GM21825 (cell line): ENCODE measurements around the gene FDXR.
"Not testable (repeated sequence)": the region's sequence is repeated elsewhere in the genome, so short reads cannot be mapped to it uniquely, and the experiment has no call there.

Source experiments
- ATAC-seq: cut with Tn5 transposase; IDR thresholded peaks from one replicate; pipeline ENCODE4 v1.9.1; 2021; ENCODE audit warnings: mild to moderate bottlenecking, moderate library complexity; ENCODE audit not compliant: unreplicated experiment

The FDXR gene

GRCh38 chr17:74872313-74873036 is at the start of gene FDXR:
FDXR (minus strand) TSS chr17:74872994; CDS start chr17:74872944, 50 bp downstream.
- peak; percentile 14 for ATAC-seq

GRCh38 chr17:74922172-74922571 is 49.4 kb upstream of the FDXR start:
- ATAC-seq = no peak

- no peak for ATAC-seq
Measured at GRCh38 chr17:74921769-74922168, 49.0 kb upstream of the FDXR start.

GRCh38 chr17:74921026-74921681 is 48.4 kb upstream of the FDXR start:
- ATAC-seq = no peak

GRCh38 chr17:74920642-74921025 is 47.8 kb upstream of the FDXR start:
- ATAC-seq = no peak

GRCh38 chr17:74920306-74920620 is 47.5 kb upstream of the FDXR start:
- no peak for ATAC-seq

- ATAC-seq = no peak
Measured at GRCh38 chr17:74919440-74920305, 46.9 kb upstream of the FDXR start.

GRCh38 chr17:74918906-74919305 is 46.1 kb upstream of the FDXR start:
- no peak for ATAC-seq

- no peak for ATAC-seq
Measured at GRCh38 chr17:74917430-74917829, 44.6 kb upstream of the FDXR start.

GRCh38 chr17:74916851-74917199 is 44.0 kb upstream of the FDXR start:
- ATAC-seq = no peak

- no peak for ATAC-seq
Measured at GRCh38 chr17:74916136-74916850, 43.5 kb upstream of the FDXR start.

- ATAC-seq = not testable (repeated sequence)
Measured at GRCh38 chr17:74911423-74911822, 38.6 kb upstream of the FDXR start.

GRCh38 chr17:74909097-74909496 is 36.3 kb upstream of the FDXR start:
- not testable (repeated sequence) for ATAC-seq

- ATAC-seq = no peak
Measured at GRCh38 chr17:74907012-74907411, 34.2 kb upstream of the FDXR start.

- not testable (repeated sequence) for ATAC-seq
Measured at GRCh38 chr17:74906214-74906793, 33.5 kb upstream of the FDXR start.

GRCh38 chr17:74904687-74905409 is 32.1 kb upstream of the FDXR start:
- ATAC-seq = no peak

GRCh38 chr17:74903671-74904070 is 30.9 kb upstream of the FDXR start:
- ATAC-seq = no peak

GRCh38 chr17:74903034-74903433 is 30.2 kb upstream of the FDXR start:
- no peak for ATAC-seq

- no peak for ATAC-seq
Measured at GRCh38 chr17:74901353-74902135, 28.8 kb upstream of the FDXR start.
